ENCODE results near the gene PCNX3.

The PCNX3 gene

DNA sequence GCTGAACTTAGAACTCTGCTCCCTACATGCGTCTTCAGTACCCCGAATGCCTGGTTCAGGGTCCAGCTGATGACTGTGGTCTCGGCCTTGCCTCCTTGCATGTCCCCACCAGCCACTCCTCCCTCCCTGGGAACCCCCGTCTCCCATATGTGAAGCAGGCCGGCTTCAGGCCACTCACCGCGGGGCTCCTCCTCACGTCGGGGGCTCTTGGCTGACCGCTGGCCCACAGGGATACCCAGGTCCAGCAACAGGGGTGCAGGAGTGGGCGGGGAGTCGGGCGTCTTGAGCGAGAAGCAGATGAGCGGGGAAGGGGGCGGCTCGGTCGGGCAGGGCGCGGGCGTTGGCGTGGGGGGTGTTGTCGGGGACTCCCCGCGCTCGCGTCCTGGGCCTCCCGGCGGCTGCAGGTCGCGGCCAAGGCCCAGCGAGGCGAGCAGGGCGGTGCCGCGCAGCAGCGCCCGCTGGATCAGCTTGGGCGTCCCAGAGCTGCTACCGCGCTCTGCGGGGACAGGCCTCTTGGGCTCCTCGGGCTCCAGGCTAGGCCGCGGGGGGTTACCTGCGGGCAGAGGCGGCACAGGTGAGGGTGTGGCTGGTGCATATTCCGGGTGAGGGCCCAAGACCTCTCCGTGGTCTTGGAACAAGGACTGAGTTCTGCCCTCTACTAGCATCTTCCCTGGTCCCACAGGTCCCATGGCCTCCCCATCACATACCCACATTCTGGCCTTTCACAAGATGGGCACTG is 16.2 kb upstream of the PCNX3 start:
- DNase-seq, result no peak

DNA sequence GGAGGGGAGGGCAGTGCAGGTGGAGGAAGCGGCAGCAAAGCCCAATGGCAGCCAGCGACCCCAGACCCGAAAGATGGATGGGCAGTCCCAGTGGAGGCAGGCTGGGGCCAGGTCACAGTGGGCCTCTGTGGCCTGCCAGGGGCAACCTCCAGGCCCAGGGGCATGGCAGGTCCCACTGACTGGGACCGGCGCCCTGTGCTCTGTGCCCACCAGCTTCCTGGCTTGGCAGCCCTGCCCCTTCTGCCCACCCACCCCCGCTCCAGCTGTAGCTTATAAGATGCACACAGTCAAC is 15.7 kb upstream of the PCNX3 start:
- DNase-seq, result no peak

GRCh38 chr11:65604258-65604657 is 11.3 kb upstream of the PCNX3 start:
- no peak for DNase-seq

DNA sequence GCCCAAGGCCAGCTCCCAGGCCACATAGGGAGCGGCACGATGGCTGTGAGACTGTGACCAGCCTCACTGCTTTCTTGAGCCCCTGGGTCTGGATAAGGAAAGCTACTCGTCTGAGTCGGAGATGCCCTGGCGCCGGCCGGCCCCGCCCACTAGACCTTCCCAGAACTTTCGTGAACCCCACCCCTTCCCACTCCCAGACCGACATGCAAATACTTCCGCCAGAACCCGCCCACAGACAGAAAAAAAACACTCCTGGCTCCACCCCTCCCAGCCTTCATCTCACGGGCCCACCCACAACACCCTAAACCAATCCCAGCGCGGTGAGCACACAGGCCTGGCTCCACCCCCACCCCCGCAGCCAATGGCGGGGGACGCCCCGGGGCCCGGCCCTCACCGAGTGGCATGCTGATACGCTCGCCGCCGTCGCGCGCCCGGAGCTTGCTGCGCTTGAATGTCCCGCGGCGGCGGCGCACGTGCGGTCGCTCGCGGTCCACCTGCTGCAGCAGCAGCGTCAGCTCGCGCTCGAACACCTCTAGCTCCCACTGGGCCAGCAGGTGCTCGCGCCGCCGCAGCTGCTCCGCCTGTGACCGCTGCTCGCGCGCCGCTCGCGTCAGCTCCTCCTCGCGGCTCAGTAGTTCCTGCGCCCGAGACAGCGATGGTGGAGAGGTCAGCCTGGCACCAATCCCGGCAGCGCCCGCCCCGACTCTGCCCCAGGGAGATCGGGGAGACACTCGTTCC is 8.5 kb upstream of the PCNX3 start:
- no peak for DNase-seq

DNA sequence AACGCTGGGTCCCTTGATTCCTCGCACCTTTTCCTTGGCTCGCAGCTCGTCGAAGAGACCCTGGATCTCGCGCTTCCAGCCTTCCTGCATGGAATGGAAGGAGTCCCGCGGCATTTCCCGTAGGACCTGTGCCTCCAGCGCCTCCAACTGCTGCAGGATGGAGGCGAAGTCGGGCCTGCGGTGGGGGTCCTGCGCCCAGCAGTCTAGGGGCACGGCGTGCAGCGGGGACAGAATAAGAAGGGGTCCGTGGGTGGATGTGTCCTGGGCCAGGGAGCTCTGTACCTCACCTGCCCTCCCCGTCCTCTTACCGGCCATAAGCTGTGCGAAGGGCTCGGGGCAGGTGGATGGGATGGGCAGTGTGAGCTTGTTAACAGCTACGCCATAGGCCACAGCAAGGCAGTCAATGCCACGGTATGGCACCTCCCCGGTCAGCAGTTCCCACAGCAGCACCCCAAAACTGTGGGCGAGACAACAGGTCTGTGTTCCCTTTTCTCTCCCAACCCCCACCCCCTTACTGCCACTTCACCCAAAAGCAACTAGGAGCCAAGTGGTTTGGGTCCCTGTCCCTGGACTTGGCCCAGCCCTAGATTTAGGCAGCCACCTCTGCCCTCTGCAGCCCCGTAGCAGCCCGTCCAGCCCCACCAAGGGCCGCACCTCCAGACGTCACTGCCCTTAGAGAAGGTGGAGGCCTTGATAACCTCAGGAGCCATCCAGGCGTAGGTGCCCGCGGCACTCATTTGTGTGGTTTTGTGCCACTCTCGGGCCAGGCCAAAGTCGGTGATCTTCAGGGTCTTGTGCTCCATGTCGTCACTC is 7.8 kb upstream of the PCNX3 start:
- no peak for DNase-seq

GRCh38 chr11:65609229-65609628 is 6.3 kb upstream of the PCNX3 start:
- DNase-seq, result no peak

- DNase-seq, result no peak
Observed at GRCh38 chr11:65609665-65610064, 5.9 kb upstream of the PCNX3 start.

DNA sequence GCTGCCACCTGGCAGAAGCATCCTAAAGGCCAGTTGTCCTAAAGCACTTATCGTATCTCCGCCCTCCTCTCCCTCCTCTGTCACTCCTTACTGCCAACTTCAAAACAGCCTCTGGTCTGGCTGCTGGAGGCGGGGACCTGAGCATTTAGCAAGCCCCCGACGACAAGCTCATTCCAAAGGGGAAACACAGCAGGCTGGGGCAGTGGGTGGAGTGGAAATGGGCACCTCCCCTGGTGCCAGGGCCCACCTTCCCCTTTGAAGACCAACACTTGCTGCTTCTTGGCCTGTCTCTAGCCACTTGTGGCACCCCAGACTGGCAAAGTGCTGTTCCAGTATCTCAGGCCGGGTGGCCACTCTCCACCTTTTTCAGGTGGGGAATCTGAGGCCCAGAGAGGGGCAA is 5.2 kb upstream of the PCNX3 start:
- no peak for DNase-seq

- DNase-seq, result no peak
Observed at GRCh38 chr11:65611028-65611757, 4.4 kb upstream of the PCNX3 start.

- no peak for DNase-seq
Observed at GRCh38 chr11:65611758-65612603, 3.6 kb upstream of the PCNX3 start.

DNA sequence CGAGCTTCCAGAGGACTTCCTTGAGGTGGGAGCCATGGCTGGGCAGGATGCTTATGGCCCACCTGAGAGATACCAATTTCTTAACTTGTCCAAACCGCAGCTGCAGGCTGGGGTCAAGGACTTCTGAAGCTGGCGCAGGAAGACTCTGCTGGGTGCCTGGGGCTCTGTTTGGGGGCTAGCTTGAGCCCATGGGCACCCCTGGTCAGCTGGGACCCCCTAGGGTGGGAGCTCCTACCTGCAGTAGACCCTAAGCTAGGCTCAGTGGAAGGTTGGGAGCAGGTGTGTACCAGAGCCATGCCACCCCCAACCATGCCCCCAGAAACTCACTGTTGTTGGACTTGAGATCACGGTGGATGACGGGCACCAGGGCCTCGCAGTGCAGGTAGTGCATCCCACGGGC is 2.9 kb upstream of the PCNX3 start:
- no peak for DNase-seq

DNA sequence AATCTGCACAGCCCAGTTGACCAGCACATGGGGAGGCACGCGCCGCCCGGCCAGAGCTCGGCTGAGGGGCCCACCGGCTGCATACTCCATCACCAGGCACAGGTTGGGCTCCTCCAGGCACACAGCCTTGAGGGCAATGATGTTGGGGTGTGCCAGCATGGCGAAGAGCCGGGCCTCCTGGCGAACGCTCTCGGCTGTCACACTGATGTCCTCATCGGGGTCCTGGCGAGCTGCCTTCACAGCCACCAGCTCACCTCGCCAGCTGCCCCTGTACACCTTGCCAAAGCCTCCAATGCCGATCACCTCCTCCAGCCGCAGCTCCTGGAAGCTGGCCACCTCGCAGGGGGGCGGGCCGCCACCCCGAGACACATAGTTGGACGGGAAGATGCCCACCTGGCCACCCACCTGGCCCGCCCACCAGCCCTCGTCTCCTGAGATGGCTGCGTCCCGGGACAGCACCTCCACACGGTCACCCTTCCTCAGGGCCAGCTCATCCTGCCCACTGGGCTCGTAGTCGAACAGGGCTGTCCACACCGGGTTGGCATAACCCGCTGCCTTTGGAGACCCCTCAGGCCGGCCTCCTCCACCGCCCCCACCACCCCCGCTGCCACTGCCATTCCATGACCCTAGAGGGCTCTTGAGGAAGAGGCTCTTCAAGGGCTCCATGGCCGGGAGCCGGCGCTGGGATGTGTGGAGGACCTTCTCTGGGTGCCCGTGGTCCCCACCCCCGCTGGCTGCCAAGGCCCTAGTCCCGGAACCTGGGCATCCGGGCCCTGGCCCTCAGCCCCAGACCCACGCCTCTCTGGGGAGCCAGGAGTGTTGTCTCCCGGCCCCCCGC is 2.3 kb upstream of the PCNX3 start:
- DNase-seq, result no peak

- DNase-seq, result no peak
Observed at GRCh38 chr11:65615950-65616574, 486 bp downstream of the PCNX3 start.

GRCh38 chr11:65616575-65617001 is 1.0 kb downstream of the PCNX3 start:
- DNase-seq, result no peak

- DNase-seq, result no peak
Observed at GRCh38 chr11:65617136-65617850, 1.7 kb downstream of the PCNX3 start.

DNA sequence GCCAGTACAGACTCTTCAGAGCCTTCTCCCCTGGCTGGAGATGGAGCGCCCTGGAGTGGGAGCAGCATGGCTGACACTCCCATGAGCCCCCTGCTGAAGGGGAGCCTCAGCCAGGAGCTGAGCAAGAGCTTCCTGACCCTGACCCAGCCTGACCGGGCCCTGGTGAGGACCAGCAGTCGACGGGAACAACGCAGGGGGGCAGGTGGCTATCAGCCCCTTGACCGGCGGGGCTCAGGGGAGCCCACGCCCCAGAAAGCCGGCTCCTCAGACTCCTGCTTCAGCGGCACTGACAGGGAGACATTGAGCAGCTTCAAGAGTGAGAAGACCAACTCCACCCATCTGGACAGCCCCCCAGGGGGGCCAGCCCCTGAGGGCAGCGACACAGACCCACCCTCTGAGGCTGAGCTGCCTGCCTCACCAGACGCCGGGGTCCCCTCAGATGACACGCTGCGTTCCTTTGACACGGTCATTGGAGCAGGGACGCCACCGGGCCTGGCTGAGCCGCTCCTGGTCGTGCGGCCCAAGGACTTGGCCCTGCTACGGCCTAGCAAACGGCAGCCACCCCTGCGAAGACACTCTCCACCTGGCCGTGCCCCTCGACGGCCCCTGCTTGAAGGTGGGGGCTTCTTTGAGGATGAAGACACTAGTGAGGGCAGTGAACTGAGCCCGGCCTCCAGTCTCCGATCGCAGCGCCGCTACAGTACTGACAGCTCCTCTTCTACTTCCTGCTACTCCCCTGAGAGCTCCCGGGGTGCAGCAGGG is 2.6 kb downstream of the PCNX3 start:
- no peak for DNase-seq

DNA sequence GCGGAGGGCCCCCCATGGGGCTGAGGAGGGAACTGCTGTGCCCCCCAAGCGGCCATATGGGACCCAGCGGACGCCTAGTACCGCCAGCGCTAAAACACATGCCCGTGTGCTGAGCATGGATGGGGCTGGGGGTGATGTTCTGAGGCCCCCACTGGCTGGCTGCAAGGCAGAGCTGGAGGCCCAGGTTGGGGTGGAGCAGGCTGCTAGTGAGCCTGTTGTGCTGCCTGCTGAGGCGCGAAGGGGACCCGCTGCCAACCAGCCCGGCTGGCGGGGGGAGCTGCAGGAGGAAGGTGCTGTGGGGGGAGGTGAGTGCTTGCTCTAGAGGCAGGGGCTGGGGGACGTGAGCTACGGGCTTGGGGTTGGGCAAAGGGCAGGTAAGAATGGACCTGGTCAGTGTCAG is 3.2 kb downstream of the PCNX3 start:
- no peak for DNase-seq

DNA sequence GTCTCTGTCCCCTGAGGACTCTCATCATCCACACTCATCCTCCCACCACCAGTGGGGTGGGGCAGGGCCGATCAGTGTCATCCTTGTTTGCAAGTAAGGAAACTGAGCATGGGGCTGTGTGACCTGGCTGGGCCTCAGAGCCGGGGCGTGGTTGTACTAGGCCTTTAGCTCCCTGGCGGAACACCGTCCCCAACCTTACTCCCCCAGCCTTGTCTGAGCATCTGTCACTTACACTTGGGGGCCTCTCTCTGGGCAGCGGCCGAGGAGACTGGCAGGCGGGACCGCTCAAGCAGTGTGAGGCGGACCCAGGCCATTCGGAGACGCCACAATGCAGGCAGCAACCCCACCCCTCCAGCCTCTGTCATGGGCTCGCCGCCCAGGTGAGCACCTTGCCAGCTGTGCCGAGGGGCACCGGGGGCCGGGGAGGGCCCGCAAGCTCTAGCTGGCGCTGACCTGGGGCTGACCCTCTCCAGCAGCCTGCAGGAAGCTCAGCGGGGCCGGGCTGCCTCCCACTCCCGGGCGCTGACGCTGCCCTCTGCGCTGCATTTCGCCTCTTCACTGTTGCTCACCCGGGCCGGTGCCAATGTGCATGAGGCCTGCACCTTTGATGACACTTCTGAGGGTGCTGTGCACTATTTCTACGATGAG is 3.8 kb downstream of the PCNX3 start:
- no peak for DNase-seq

GRCh38 chr11:65620666-65621065 is 5.1 kb downstream of the PCNX3 start:
- DNase-seq, result no peak

Data from activated CD8-positive, alpha-beta memory T cell treated with anti-CD3 and anti-CD28 coated beads for 24 hours (primary cell).